Mucosa of rectum (tissue), 2 donors: ENCODE measurements around the gene HCN4.

Source experiments
- H3K27ac ChIP-seq, 2 donors: one replicate each; pipeline ENCODE4 v1.7.0; 2013; ENCODE audit warnings: inconsistent platforms in 2 of 2, low read depth in 2 of 2, low read length in 2 of 2
- H3K27me3 ChIP-seq, 2 donors: one replicate each; pipeline ENCODE4 v1.7.0; 2013; ENCODE audit warnings: low read length in 2 of 2; ENCODE audit not compliant: control insufficient read depth in 2 of 2, insufficient read depth in 2 of 2
- H3K36me3 ChIP-seq, 2 donors: one replicate each; pipeline ENCODE4 v1.7.0; 2013; ENCODE audit warnings: low read length in 2 of 2; ENCODE audit not compliant: control insufficient read depth in 2 of 2, insufficient read depth in 2 of 2
- H3K4me1 ChIP-seq, 2 donors: one replicate each; pipeline ENCODE4 v1.7.0; 2013; ENCODE audit warnings: low read length in 2 of 2, mild to moderate bottlenecking in 1 of 2; ENCODE audit not compliant: control insufficient read depth in 2 of 2, insufficient read depth in 2 of 2
- H3K4me3 ChIP-seq, 2 donors: one replicate each; pipeline ENCODE4 v1.7.0; 2013; ENCODE audit warnings: low read length in 2 of 2
- H3K9ac ChIP-seq, 2 donors: one replicate each; pipeline ENCODE4 v1.7.0; 2013; ENCODE audit warnings: low read length in 2 of 2, low read depth in 1 of 2, mild to moderate bottlenecking in 1 of 2
- H3K9me3 ChIP-seq, 2 donors: one replicate each; pipeline ENCODE4 v1.7.0; 2013; ENCODE audit warnings: low read length in 2 of 2; ENCODE audit not compliant: control insufficient read depth in 2 of 2
- donor health status: healthy.
- donor health status: Normal muscosa, but diverticular disease.

HCN4 gene

DNA sequence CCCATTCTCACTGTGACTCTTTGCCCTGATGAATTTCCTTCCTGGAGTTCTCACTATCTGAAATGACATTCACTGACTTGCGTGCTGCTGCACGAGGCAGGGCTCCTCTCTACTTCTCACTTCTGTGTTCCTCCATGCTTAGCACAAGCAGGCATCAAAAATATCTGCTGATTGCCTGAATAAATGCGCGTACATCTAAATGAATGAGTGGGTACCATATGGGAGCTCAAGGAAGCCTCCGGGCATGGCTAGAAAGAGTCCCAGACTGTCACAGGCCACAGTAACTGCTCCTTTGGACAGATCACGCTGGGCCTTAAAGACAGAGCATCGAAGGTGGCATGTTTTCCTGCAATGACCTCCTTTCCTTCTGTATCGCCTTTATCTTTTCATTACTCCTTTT, 31.6 kb downstream of the HCN4 start:
- Histone ChIP-seq H3K27me3 (peaks cover 0 to 3% of the 10 kb centered on the region in 2 donors), H3K4me3 (no peak overlapping the region), H3K4me1 (no peaks in the 10 kb centered on the region), H3K9ac (no peak overlapping the region), H3K36me3 (no peaks in the 10 kb centered on the region), H3K27ac (no peak overlapping the region), H3K9me3 (no peaks in the 10 kb centered on the region)

DNA sequence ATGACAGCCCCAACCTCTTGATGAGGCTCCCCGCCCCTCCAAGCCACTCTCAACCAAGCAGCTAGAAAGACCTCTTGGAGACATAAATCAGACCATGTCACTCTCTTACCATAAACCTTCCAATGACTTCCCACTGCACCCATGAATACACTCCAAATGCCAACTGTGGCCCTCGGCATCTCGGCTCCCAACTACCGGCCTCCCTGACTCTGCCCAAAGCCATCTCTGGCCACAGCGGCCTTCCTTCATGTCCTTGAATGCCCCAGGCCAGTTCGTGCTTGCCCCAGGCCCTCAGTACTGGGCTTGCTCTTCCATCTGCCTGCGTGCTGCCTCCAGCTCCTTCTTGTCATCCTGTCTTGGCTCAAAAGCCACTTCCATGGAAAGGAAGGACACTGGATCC, 32.0 kb downstream of the HCN4 start:
- Histone ChIP-seq H3K36me3 (no peaks in the 10 kb centered on the region), H3K27ac (no peak overlapping the region), H3K4me1 (no peaks in the 10 kb centered on the region), H3K9ac (no peak overlapping the region), H3K27me3 (peaks cover 0 to 3% of the 10 kb centered on the region in 2 donors), H3K9me3 (no peaks in the 10 kb centered on the region), H3K4me3 (no peak overlapping the region)

DNA sequence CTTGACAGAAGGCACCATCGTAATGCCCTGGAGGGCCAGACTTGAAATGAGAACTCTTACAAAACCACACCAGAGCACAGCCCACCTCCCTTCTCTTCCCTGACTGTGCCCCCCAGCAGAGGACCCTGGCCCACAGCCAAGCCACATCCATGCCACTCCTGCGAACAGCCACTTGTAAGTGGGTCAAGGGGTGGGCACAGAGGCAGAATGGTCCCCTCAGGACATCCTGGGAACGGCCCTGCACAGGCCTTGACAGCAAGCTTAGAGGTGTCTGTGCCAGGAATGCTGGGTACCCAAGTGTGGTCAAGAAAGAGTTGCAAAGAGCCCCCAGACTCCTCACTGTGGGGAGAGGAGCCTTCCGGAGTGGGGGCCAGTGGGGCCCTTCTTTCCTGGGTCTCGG, 33.3 kb downstream of the HCN4 start:
- peaks cover 0 to 3% of the 10 kb centered on the region in 2 donors for H3K27me3 ChIP-seq
- no peaks in the 10 kb centered on the region for H3K4me1 ChIP-seq
- H3K4me3 ChIP-seq: no peak overlapping the region
- no peak overlapping the region for H3K27ac ChIP-seq
- H3K9ac ChIP-seq: no peak overlapping the region
- no peaks in the 10 kb centered on the region for H3K9me3 ChIP-seq
- no peaks in the 10 kb centered on the region for H3K36me3 ChIP-seq

DNA sequence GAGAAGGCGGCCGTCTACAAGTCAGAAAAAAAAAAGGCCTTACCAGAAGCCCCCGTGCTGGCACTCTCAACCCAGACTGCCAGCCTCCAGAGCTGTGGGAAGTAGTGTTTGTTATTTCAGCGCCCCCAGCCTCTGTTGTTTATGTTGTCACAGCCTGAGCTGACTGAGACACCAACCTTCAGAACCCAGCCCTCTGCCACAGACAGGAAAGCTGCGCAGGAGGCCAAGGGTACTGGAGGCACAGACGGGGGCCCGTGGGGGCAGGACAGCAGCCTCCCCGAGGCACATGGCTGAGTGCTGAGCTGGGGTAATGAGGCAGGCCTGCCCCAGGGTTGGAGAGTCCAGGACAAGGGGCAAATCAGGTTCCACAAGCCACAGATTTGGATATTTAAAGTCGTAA, 33.7 kb downstream of the HCN4 start:
- no peaks in the 10 kb centered on the region for H3K36me3 ChIP-seq
- peaks cover 0 to 3% of the 10 kb centered on the region in 2 donors for H3K27me3 ChIP-seq
- no peak overlapping the region for H3K9ac ChIP-seq
- H3K9me3 ChIP-seq: no peaks in the 10 kb centered on the region
- no peak overlapping the region for H3K27ac ChIP-seq
- H3K4me1 ChIP-seq: no peaks in the 10 kb centered on the region
- H3K4me3 ChIP-seq: no peak overlapping the region

DNA sequence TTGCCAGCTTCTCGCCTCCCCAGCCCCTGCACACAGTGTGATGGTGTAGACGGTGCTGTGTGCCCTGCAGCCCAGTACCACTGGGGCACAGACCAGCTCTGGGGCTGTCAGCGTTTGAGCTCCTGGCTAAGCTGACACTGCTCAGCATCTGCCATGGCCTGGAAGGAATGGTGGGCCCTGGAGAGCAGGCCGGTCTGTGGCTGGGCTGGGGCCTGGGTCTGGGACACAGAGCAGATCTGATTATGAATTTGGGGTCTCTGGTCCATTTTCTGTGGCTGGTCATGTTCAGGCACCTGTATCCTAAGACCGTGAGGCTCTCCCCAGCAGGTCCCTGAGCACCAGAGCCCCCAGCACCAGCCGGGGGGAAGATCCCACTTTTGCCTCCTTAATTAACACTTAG, 34.7 kb downstream of the HCN4 start:
- H3K27me3 ChIP-seq: peaks cover 0 to 3% of the 10 kb centered on the region in 2 donors
- no peaks in the 10 kb centered on the region for H3K4me1 ChIP-seq
- no peaks in the 10 kb centered on the region for H3K36me3 ChIP-seq
- H3K4me3 ChIP-seq: no peak overlapping the region
- H3K9me3 ChIP-seq: no peaks in the 10 kb centered on the region
- H3K27ac ChIP-seq: no peak overlapping the region
- H3K9ac ChIP-seq: no peak overlapping the region

DNA sequence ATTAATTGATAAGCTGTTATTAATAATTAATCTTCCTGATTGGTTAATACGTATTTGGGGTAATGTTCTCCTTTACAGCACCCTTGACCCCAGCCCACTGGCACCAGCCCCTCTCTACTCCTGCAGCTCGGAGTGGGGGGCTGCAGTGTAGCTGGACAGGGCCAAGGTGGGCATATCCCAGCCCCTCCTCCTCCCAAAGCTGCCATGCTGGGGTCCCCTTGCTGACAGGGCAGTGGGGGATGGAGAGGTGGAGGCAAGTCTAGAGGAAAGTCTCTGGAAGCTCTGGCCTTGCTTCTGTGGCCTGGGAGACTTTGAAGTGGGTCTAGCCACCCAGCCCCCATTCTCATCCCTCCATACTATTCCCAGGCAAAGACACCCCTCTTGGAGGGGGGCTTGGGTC, 35.8 kb downstream of the HCN4 start:
- H3K4me1 ChIP-seq: no peaks in the 10 kb centered on the region
- H3K9ac ChIP-seq: no peak overlapping the region
- H3K4me3 ChIP-seq: no peak overlapping the region
- H3K36me3 ChIP-seq: no peaks in the 10 kb centered on the region
- H3K27ac ChIP-seq: no peak overlapping the region
- no peaks in the 10 kb centered on the region for H3K9me3 ChIP-seq
- peaks cover 0 to 3% of the 10 kb centered on the region in 2 donors for H3K27me3 ChIP-seq

DNA sequence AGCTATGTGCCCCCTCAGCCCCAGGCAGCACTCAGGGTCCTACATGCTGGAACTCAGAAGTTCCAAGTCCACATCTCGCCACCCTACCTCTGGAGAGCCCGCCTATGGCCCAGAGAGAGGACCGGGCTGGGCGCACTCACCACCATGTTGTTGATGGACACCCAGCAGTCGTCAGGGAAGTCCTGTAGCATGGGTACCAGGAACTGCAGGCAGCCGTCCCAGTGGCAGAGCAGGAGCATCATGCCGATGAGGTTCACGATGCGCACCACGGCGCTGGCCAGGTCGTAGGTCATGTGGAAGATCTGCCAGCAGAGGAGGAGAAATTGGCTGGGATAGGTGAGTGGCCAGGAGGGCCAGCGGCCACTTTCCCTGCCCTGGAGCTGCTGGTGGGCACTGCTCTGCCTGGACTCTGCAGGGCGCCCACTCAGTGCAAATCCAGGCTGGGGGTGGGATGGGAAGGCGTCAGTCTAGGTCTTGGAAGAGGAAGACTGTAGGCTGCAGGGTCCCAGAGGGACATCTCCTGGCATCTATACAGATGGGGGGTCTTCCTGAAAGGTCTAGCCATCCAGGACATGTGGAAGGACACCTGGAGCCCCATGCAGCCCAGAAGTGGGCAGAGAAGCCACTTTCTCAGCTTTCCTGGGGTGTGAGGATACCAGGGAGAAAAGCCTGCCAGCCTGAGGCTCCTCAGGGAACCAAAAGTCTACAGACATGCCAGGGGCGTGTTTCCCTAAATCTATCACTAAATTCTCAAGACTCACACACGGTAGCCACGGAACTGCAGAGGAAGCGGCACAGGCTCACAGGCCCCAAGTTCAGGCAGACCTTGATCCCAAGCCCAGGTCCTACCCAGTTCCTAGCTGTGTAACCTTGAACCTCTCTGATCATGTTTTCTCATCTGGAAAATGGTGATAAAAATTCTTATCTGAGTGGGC, 36.5 kb downstream of the HCN4 start:
- Histone ChIP-seq H3K9me3 (no peaks in the 10 kb centered on the region), H3K4me3 (no peak overlapping the region), H3K36me3 (no peaks in the 10 kb centered on the region), H3K9ac (no peak overlapping the region), H3K4me1 (no peaks in the 10 kb centered on the region), H3K27me3 (peaks cover 0 to 3% of the 10 kb centered on the region in 2 donors), H3K27ac (no peak overlapping the region)

DNA sequence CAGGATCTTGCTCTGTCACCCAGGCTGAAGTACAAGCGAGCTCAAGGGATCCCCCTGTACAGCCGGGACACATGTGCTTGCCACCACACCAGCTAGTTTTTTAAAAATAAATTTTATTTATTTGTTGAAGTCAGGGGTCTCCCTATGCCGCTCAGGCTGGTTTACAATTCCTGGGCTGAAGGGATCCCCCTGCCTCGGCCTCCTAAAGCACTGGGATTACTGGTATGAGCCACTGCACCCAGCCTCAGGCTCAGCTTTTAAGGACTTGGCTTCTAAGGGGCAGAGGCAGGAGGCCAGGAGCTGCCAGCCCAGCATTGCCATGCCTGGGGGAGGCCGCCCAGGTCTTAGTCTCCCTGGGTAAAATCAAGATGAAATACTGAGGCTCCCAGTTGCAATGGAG, 37.3 kb downstream of the HCN4 start:
- peaks cover 0 to 3% of the 10 kb centered on the region in 2 donors for H3K27me3 ChIP-seq
- no peaks in the 10 kb centered on the region for H3K4me1 ChIP-seq
- no peak overlapping the region for H3K9ac ChIP-seq
- no peaks in the 10 kb centered on the region for H3K36me3 ChIP-seq
- H3K27ac ChIP-seq: no peak overlapping the region
- H3K9me3 ChIP-seq: no peaks in the 10 kb centered on the region
- H3K4me3 ChIP-seq: no peak overlapping the region

DNA sequence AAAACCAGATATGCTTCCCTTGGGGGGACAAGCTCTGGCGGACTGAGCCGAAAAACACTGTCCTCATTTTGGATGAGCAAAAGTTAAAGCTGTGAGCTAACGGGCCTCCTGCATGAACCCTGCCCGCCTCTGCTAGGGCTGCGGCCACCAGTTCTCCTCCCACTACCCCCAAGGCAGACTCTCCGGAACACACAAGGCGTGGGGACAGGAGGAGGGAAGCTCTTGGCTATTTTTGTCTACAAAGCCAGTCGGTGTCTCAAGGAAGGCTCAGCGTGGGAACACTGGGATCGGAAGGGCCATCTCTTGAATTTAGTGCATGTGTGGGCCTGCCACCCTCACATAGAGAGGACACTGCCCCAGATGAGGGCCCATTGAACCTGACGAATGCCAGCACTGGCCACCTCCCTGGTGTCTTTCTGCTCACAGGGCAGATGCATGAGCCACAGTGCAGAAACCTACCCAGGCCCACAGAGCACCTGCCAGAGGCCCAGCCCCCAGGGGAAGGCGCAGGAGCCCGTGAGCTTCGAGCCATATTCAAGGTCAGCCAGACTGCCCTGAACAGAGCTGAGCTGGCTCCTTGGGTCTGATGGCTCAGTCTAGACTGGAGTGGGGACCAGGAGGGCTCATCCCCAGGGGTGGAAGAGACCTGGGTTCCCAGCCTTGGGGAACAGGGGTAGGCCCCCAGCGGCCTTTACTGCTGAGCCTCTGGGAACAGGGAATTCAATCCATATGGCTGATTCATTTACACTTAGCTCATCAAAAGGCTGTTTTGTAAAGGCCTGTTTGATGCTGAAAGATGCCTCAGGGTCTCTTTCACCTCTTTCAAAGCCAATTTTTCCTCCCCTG, 38.3 kb downstream of the HCN4 start:
- Histone ChIP-seq H3K36me3 (no peaks in the 10 kb centered on the region), H3K9ac (no peak overlapping the region), H3K9me3 (no peaks in the 10 kb centered on the region), H3K27ac (no peak overlapping the region), H3K27me3 (peaks cover 0 to 3% of the 10 kb centered on the region in 2 donors), H3K4me1 (no peaks in the 10 kb centered on the region), H3K4me3 (no peak overlapping the region)
